Panc1 (cell line): ENCODE measurements around the gene CELA2B. TPM values are rescaled to one million over a fixed set of nuclear protein-coding genes. Genes with fewer than 3 reads are reported as not detected.

ENCODE experiments used
- ATAC-seq: fragments of 200-7000 bp; cut with Tn5 transposase; 2 replicates; pipeline ENCODE4 v1.9.1; 2020; ENCODE audit warnings: mild to moderate bottlenecking, moderate library complexity
- BruUV-seq: library from RNA; stranded (reverse); fragments of 400-500 nt; replicated peaks from 2 replicates; lab custom pipeline; 2021; lab: Mats Ljungman, UMichigan
- CTCF ChIA-PET: fragments of 300-600 bp; sonication (Branson Sonifier 250); formaldehyde crosslinking; loops from one replicate; lab custom pipeline; 2022; ENCODE audit warnings: antibody characterized with exemption; lab: Charles Lee
- POLR2A ChIA-PET: fragments of 300-600 bp; sonication (Branson Sonifier 250); formaldehyde crosslinking; loops from one replicate; lab custom pipeline; 2022; ENCODE audit warnings: antibody characterized with exemption; lab: Charles Lee
- DNase-seq: peaks from one replicate; pipeline ENCODE4 v3.0.0-alpha.2; 2010; ENCODE audit warnings: low read depth, low spot score
- H3K27ac ChIP-seq: 2 replicates; pipeline ENCODE4 v1.5.1; 2011; ENCODE audit warnings: mild to moderate bottlenecking, low read length, inconsistent platforms
- H3K27me3 ChIP-seq: fragments of 200-500 bp; sonication (Bioruptor generic); 2 replicates; pipeline ENCODE4 v1.6.0; 2014; ENCODE audit warnings: low read length, inconsistent platforms; ENCODE audit not compliant: control insufficient read depth, insufficient read depth
- H3K36me3 ChIP-seq: fragments of 200-500 bp; sonication (Bioruptor generic); 2 replicates; pipeline ENCODE4 v1.5.1; 2014; ENCODE audit warnings: inconsistent platforms, mild to moderate bottlenecking, low read length, moderate library complexity; ENCODE audit not compliant: control insufficient read depth, insufficient read depth
- H3K4me1 ChIP-seq: 2 replicates; pipeline ENCODE4 v1.5.1; 2011; ENCODE audit warnings: inconsistent platforms, mild to moderate bottlenecking, low read length, moderate library complexity; ENCODE audit not compliant: control insufficient read depth, insufficient read depth
- H3K4me3 ChIP-seq, 2 experiments: 2 replicates each; pipeline ENCODE4 v1.5.1; 2011 to 2012; ENCODE audit warnings: low read depth in 2 of 2, low read length in 2 of 2, mild to moderate bottlenecking in 2 of 2, inconsistent platforms in 1 of 2, moderate library complexity in 1 of 2
- H3K9me3 ChIP-seq: fragments of 200-500 bp; sonication (Bioruptor generic); 2 replicates; pipeline ENCODE4 v1.5.1; 2014; ENCODE audit warnings: low read depth, mild to moderate bottlenecking, inconsistent platforms, low read length, moderate library complexity; ENCODE audit not compliant: control insufficient read depth, insufficient read depth
- CTCF ChIP-seq: fragments of 450-650 bp; IDR thresholded peaks from 2 replicates; pipeline ENCODE4 v1.5.1; 2017; ENCODE audit warnings: mild to moderate bottlenecking
- POLR2AphosphoS5 ChIP-seq: IDR thresholded peaks from 2 replicates; pipeline ENCODE4 v1.6.1; 2012; ENCODE audit warnings: mild to moderate bottlenecking, low read depth, low read length, moderate library complexity
- REST ChIP-seq, 2 experiments: IDR thresholded peaks; 2 replicates each; pipeline ENCODE4 v1.6.1; 2011 to 2012; ENCODE audit warnings: low read depth in 2 of 2, control low read depth in 1 of 2, low read length in 1 of 2, mild to moderate bottlenecking in 1 of 2, moderate library complexity in 1 of 2; ENCODE audit not compliant: insufficient read depth in 1 of 2
- SIN3A ChIP-seq: IDR thresholded peaks from 2 replicates; pipeline ENCODE4 v1.6.1; 2012; ENCODE audit warnings: low read depth, mild to moderate bottlenecking, low read length, moderate library complexity, borderline replicate concordance; ENCODE audit not compliant: insufficient read depth
- TCF7L2 ChIP-seq: IDR thresholded peaks from 2 replicates; pipeline ENCODE4 v1.6.1; 2011; ENCODE audit warnings: mild to moderate bottlenecking, low read depth, low read length, inconsistent platforms
- in situ Hi-C: cut with HindIII; loops from 2 replicates; pipeline ENCODE4 v1.10.0; 2016; ENCODE audit warnings: low sequenced_read_pairs, low pct_unique_long_range_greater_than_20kb
- intact Hi-C: fragments of 100-400 bp; cut with micrococcal nuclease; formaldehyde crosslinking; loops from one replicate; pipeline ENCODE4 v1.10.0; 2022; ENCODE audit not compliant: unreplicated experiment
- total RNA-seq: library from RNA; stranded (reverse); gene quantifications from one replicate; pipeline ENCODE4 v1.2.1, GENCODE V29; 2021; ENCODE audit not compliant: unreplicated experiment

CELA2B gene
- total RNA-seq, 1 experiment from 2014 or later = not detected

- TF ChIP-seq CTCF (no peak), POLR2AphosphoS5 (no peak), TCF7L2 (no peak), REST (IDR thresholded peaks at IDR 0.05; ENCODE audit: insufficient read depth in 1 of 2, low read depth in 2 of 2, low read length in 1 of 2) (no peak), SIN3A (no peak)
- H3K27me3 ChIP-seq = no peaks in the 10 kb centered on the region
- ChIA-PET POLR2A (no interaction called here), CTCF (no interaction called here)
- no peak for ATAC-seq
- no peaks in the 10 kb centered on the region for H3K9me3 ChIP-seq
- no peak overlapping the region for H3K27ac ChIP-seq
- intact Hi-C loops = no loop called here
- no TSS peak for BruUV-seq
- no peak overlapping the region for H3K4me3 ChIP-seq
- in situ Hi-C loops = no loop called here
- H3K36me3 ChIP-seq = peaks cover 19% of the 10 kb centered on the region
- no peak for DNase-seq
- H3K4me1 ChIP-seq = peaks cover 8% of the 10 kb centered on the region
Measured at GRCh38 chr1:15531003-15531402, 55.1 kb downstream of the CELA2B start.

- DNase-seq (no peak), ATAC-seq (no peak)
- ChIA-PET POLR2A (no interaction called here), CTCF (no interaction called here)
- Histone ChIP-seq H3K4me3 (no peak overlapping the region), H3K27me3 (no peaks in the 10 kb centered on the region), H3K9me3 (no peaks in the 10 kb centered on the region), H3K27ac (no peak overlapping the region), H3K36me3 (peaks cover 19% of the 10 kb centered on the region), H3K4me1 (peaks cover 5% of the 10 kb centered on the region)
- TF ChIP-seq CTCF = no peak
- TF ChIP-seq SIN3A = no peak
- TF ChIP-seq REST (IDR thresholded peaks at IDR 0.05; ENCODE audit: insufficient read depth in 1 of 2, low read depth in 2 of 2, low read length in 1 of 2) = no peak
- intact Hi-C loops = no loop called here
- no TSS peak for BruUV-seq
- in situ Hi-C loops = no loop called here
Measured at GRCh38 chr1:15531682-15532081, 55.8 kb downstream of the CELA2B start.
